Natural killer cell treated with Interleukin-12 subunit alpha and Interleukin-12 subunit beta and Interleukin-15 and Interleukin-18, amount 100 ng/mL, for 72 hours (primary cell): ENCODE measurements around the gene B9D1. TPM values are rescaled to one million over a fixed set of nuclear protein-coding genes. Genes with fewer than 3 reads are reported as not detected.

Experiments used
- ATAC-seq, 2 donors: fragments of 150-1000 bp; cut with Tn5 transposase in 1 of 2; sonication (Bioruptor Pico), chemical (Tn5 transposase) in 1 of 2; 2 replicates each; pipeline ENCODE4 v1.10.0; 2021
- DNase-seq: peaks from one replicate; pipeline ENCODE4 v3.0.0; 2022; ENCODE audit warnings: low spot score
- H3K27ac Mint-ChIP-seq, 2 donors: 1 replicate in 1 of 2; 2 replicates in 1 of 2; pipeline ENCODE4 v1.8.0; 2022; ENCODE audit warnings: mixed read lengths in 2 of 2, mild to moderate bottlenecking in 1 of 2, moderate library complexity in 1 of 2
- H3K27me3 Mint-ChIP-seq, 2 donors: 1 replicate in 1 of 2; 2 replicates in 1 of 2; pipeline ENCODE4 v1.8.0; 2022; ENCODE audit warnings: mixed read lengths in 2 of 2
- H3K36me3 Mint-ChIP-seq: one replicate; pipeline ENCODE4 v1.8.0; 2022; ENCODE audit warnings: mixed read lengths
- H3K4me1 Mint-ChIP-seq, 2 donors: 1 replicate in 1 of 2; 2 replicates in 1 of 2; pipeline ENCODE4 v1.8.0; 2022; ENCODE audit warnings: low read depth in 2 of 2, mixed read lengths in 2 of 2, mild to moderate bottlenecking in 1 of 2
- H3K4me3 Mint-ChIP-seq: one replicate; pipeline ENCODE4 v1.8.0; 2022; ENCODE audit warnings: mixed read lengths
- H3K9me3 Mint-ChIP-seq: 2 replicates; pipeline ENCODE4 v1.8.0; 2022; ENCODE audit warnings: mixed read lengths
- total RNA-seq, 2 donors: library from RNA; stranded (reverse); gene quantifications; one replicate each; pipeline ENCODE4 v1.2.3, GENCODE V29; 2022

B9D1 gene
- total RNA-seq, 2 donors from 2014 or later: 2.2 to 4.9 TPM

GRCh38 chr17:19399750-19400450, 37.4 kb upstream of the B9D1 start:
- Mint-ChIP-seq H3K9me3 (no peaks in the 10 kb centered on the region), H3K36me3 (no peaks in the 10 kb centered on the region), H3K27ac (no peak overlapping the region), H3K27me3 (peaks cover 0 to 2% of the 10 kb centered on the region in 2 donors), H3K4me1 (peaks cover 3 to 6% of the 10 kb centered on the region in 2 donors), H3K4me3 (no peak overlapping the region)
- ATAC-seq (no peak), DNase-seq (no peak)

- H3K4me1 Mint-ChIP-seq: peaks cover 3 to 6% of the 10 kb centered on the region in 2 donors
- peak overlapping the region in 1 of 2 donors; percentile 3 for H3K27ac Mint-ChIP-seq
- DNase-seq (no peak), ATAC-seq (no peak)
- H3K9me3 Mint-ChIP-seq: no peaks in the 10 kb centered on the region
- H3K4me3 Mint-ChIP-seq: no peak overlapping the region
- H3K36me3 Mint-ChIP-seq: no peaks in the 10 kb centered on the region
- peaks cover 0 to under 1% of the 10 kb centered on the region in 2 donors for H3K27me3 Mint-ChIP-seq
These were observed 36.0 kb upstream of the B9D1 start for GRCh38 chr17:19398301-19399181.

DNA sequence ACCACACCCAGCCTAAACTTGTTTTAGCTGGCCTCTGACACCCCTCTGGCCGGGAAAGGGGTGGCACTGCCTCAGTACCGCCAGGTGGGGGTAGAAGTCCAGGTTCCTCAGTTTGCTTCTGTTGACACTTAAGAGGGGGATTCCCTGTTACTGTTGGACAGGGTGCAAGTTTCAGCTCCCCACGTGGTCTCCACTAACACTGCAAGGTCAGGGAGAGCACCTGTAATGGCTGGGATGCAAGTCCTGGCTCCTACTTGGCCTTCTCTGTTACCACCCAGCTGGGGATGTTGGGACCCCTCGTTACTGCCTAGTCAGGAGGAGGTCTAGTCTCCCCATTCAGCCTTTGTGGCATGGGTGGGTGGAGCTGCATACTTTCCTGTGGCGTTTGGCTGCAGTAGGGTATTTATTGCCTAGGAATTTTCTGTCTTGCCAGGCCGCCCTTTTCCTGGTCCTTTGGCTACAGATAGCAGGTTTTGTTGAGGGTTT, 35.1 kb upstream of the B9D1 start:
- H3K27me3 Mint-ChIP-seq: no peaks in the 10 kb centered on the region
- no peaks in the 10 kb centered on the region for H3K9me3 Mint-ChIP-seq
- no peak overlapping the region for H3K4me3 Mint-ChIP-seq
- H3K36me3 Mint-ChIP-seq: no peaks in the 10 kb centered on the region
- DNase-seq (no peak), ATAC-seq (no peak)
- peaks cover 3 to 6% of the 10 kb centered on the region in 2 donors for H3K4me1 Mint-ChIP-seq
- no peak overlapping the region for H3K27ac Mint-ChIP-seq

DNA sequence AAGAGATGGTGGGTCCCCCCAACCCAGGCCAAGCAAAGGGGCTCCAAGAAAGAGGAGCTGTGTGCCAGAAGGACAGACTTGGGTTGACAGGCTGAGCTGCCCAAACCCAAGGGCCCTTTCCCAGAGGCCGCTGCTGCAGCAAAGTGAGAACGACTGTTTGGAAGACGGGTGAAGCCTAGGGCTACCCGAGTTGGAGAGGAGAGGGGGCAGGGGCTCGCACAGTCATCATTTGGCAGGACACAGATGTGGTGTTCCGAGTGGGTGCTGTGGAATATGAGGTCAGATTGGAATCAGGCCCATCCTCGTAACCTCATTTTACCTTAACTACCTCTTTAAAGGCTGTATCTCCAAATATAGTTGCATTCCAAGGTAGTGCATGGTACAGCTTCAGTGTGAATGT, 29.8 kb upstream of the B9D1 start:
- DNase-seq (no peak), ATAC-seq (no peak)
- Mint-ChIP-seq H3K27ac (no peak overlapping the region), H3K4me1 (peaks cover 4% of the 10 kb centered on the region in 2 donors), H3K36me3 (no peaks in the 10 kb centered on the region), H3K4me3 (no peak overlapping the region), H3K27me3 (peaks cover 0 to 2% of the 10 kb centered on the region in 2 donors), H3K9me3 (no peaks in the 10 kb centered on the region)

GRCh38 chr17:19391432-19391831, 28.9 kb upstream of the B9D1 start:
- no peaks in the 10 kb centered on the region for H3K36me3 Mint-ChIP-seq
- DNase-seq (no peak), ATAC-seq (no peak)
- no peak overlapping the region for H3K4me3 Mint-ChIP-seq
- H3K27me3 Mint-ChIP-seq: peaks cover 0 to 2% of the 10 kb centered on the region in 2 donors
- peaks cover 4% of the 10 kb centered on the region in 2 donors for H3K4me1 Mint-ChIP-seq
- no peak overlapping the region for H3K27ac Mint-ChIP-seq
- H3K9me3 Mint-ChIP-seq: no peaks in the 10 kb centered on the region

DNA sequence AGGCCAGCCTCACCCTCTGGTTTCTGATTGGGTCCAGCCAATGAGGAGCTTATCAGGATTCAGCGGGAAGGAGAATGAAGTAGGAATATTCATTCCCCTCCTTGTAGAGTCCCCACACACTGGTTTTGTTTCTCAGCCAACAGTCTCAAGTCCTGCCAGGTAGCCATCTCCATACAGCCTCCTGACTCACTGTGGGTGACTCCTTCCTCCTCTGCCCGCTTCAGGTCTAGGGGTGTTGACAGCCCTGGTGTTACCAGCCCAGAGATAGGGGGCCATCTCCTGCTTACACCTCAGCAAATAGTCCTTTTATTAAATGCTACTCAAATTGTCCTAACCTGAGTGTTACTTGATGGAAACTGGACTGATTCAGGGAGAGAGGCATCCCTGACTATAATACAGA, 28.4 kb upstream of the B9D1 start:
- Mint-ChIP-seq H3K4me3 (no peak overlapping the region), H3K36me3 (no peaks in the 10 kb centered on the region), H3K4me1 (peaks cover 4 to 7% of the 10 kb centered on the region in 2 donors), H3K27ac (no peak overlapping the region), H3K9me3 (no peaks in the 10 kb centered on the region), H3K27me3 (peaks cover 0 to 2% of the 10 kb centered on the region in 2 donors)
- DNase-seq (no peak), ATAC-seq (no peak)

- Mint-ChIP-seq H3K27me3 (peaks cover 0 to 2% of the 10 kb centered on the region in 2 donors), H3K4me1 (peaks cover 8 to 12% of the 10 kb centered on the region in 2 donors), H3K27ac (no peak overlapping the region), H3K4me3 (no peak overlapping the region), H3K36me3 (no peaks in the 10 kb centered on the region), H3K9me3 (no peaks in the 10 kb centered on the region)
- ATAC-seq (no peak), DNase-seq (no peak)
These were observed 26.6 kb upstream of the B9D1 start for GRCh38 chr17:19388791-19389785.

- H3K4me1 Mint-ChIP-seq: peaks cover 12 to 13% of the 10 kb centered on the region in 2 donors
- no peak overlapping the region for H3K4me3 Mint-ChIP-seq
- no peaks in the 10 kb centered on the region for H3K9me3 Mint-ChIP-seq
- ATAC-seq (no peak), DNase-seq (no peak)
- H3K36me3 Mint-ChIP-seq: no peaks in the 10 kb centered on the region
- peaks cover 0 to 2% of the 10 kb centered on the region in 2 donors for H3K27me3 Mint-ChIP-seq
- peak overlapping the region in 1 of 2 donors; percentile 11 for H3K27ac Mint-ChIP-seq
These were observed 25.5 kb upstream of the B9D1 start for GRCh38 chr17:19387921-19388521.

DNA sequence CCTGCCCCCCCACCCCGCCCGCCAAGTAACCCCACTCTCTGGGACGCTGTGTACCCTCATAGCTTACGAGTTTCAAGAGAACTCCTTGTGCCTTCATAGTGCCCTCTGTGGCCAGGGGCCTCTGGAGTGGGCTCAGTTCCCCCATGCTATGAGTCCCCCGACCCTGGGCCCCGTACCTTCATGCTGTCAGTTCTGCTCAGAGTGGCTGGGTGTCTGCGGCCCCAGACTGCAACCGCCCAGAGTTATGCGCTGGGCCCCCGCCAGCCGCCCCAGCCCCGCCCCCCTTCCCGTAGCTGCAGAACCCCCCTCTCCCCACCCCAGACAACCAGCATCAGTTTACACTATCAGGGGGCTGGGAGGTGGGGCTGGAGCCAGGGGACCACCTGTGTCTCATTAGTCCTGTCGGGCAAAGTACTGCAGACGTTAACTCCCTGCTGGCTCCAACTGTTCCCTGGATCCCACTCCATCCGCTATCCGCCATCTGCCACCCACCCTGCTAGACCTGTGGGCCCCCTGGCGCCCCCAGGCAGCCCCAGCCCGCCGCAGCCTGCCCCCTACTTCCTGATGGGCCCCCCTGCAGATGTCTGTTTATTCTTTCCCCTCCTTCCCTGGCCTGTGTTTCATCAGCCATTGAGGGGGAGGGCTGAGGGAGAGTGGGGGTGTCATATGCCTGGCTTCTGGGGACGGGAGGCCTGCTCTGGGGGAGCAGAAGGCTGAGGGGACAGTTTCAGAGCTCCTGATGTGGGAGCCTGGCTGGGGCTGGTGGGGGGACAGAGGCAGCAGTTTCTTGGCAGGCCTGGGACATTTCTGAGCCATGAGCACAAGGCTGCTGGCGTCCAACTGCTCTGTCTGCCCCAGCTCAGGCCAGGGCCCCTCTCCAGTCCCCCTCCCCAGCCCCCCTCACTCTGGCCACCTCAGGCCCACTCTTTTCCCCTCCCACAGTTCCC, 24.7 kb upstream of the B9D1 start, which contains the start of gene MFAP4:
Gene MFAP4, minus strand, starts transcription at position 217 of the 947 bp plus-strand sequence. Its CDS starts 35 bp downstream, at position 182.
- no peak within 1 kb of the TSS for H3K4me3 Mint-ChIP-seq
- peak within 1 kb of the TSS in 1 of 2 donors; percentile 11 for H3K27ac Mint-ChIP-seq
- H3K36me3 Mint-ChIP-seq: no peaks in the 10 kb centered on the region
- H3K4me1 Mint-ChIP-seq: peaks cover 13 to 14% of the 10 kb centered on the region in 2 donors
- no peak for ATAC-seq
- no peaks in the 10 kb centered on the region for H3K9me3 Mint-ChIP-seq
- DNase-seq: no peak
- peaks cover 0 to 2% of the 10 kb centered on the region in 2 donors for H3K27me3 Mint-ChIP-seq

GRCh38 chr17:19386051-19386929, 23.8 kb upstream of the B9D1 start:
- Mint-ChIP-seq H3K27ac (no peak overlapping the region), H3K36me3 (no peaks in the 10 kb centered on the region), H3K9me3 (no peaks in the 10 kb centered on the region), H3K4me1 (peaks cover 13 to 15% of the 10 kb centered on the region in 2 donors), H3K4me3 (no peak overlapping the region), H3K27me3 (peaks cover 0 to 2% of the 10 kb centered on the region in 2 donors)
- peak; percentile 12 to 46 for ATAC-seq
- no peak for DNase-seq

DNA sequence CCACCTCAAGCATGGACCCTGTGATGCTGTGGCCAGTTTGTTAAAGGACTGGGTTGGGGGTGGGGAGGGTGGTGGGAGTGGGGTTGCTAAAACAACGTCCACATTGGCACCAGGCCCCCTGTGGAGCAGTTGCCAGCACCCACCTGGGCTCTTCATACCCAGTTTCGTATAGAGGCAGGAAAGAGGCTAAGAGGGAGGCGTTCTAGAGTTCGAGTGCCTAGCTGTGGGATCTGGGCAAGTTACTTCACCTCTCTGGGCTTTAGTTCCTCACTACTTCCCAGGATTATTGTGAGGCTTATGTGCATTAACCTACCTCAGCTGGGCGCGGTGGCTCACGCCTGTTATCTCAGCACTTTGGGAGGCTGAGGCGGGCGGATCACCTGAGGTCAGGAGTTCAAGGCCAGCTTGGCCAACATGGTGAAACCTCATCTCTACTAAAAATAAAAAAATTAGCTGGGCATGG, 23.0 kb upstream of the B9D1 start:
- peaks cover 13 to 20% of the 10 kb centered on the region in 2 donors for H3K4me1 Mint-ChIP-seq
- H3K36me3 Mint-ChIP-seq: no peaks in the 10 kb centered on the region

More for the DNA sequence above, 23.0 kb upstream of the B9D1 start:
- Mint-ChIP-seq H3K27ac (no peak overlapping the region), H3K27me3 (peaks cover 0 to 2% of the 10 kb centered on the region in 2 donors), H3K4me3 (no peak overlapping the region), H3K9me3 (no peaks in the 10 kb centered on the region)
- ATAC-seq: no peak
- DNase-seq: no peak
